SK-N-SH (cell line): ENCODE data around the gene FBXL7. TPM values are rescaled to one million over a fixed set of nuclear protein-coding genes. Genes with fewer than 3 reads are reported as not detected.
A peak's percentile ranks its signal among the peaks of the same experiment; 100 is the strongest.

Source experiments
- CTCF ChIA-PET: fragments of 300-600, 350-600 bp; formaldehyde crosslinking; extraction: SDS; loops from one replicate; lab custom pipeline; 2021; lab: Yijun Ruan, JAX
- POLR2A ChIA-PET: fragments of 350-600 bp; sonication (Branson Sonifier 250); formaldehyde crosslinking; extraction: SDS; loops from one replicate; lab custom pipeline; 2020; ENCODE audit warnings: antibody characterized with exemption, inconsistent platforms; lab: Yijun Ruan, JAX
- DNase-seq: peaks from one replicate; pipeline ENCODE4 v3.0.0; 2012
- H2AFZ ChIP-seq: fragments of 200-600 bp; sonication (generic); 2 replicates; pipeline ENCODE4 v1.8.1; 2016; ENCODE audit warnings: antibody characterized with exemption, mild to moderate bottlenecking, low read depth
- H3F3A ChIP-seq: fragments of 200-600 bp; sonication (generic); replicated peaks from 2 replicates; pipeline ENCODE3; 2016; ENCODE audit warnings: antibody characterized with exemption, mild to moderate bottlenecking; ENCODE audit not compliant: insufficient read depth
- H3K27ac ChIP-seq, 2 experiments: fragments of 200-500 bp in 1 of 2; fragments of 200-600 bp in 1 of 2; sonication (Bioruptor generic) in 1 of 2; sonication (generic), shearing (Covaris generic) in 1 of 2; 2 replicates each; pipeline versions ENCODE4 v1.5.1 to v1.6.1; 2014 to 2016; ENCODE audit warnings: low read depth in 2 of 2, inconsistent platforms in 1 of 2, low read length in 1 of 2, mild to moderate bottlenecking in 1 of 2, mixed read lengths in 1 of 2
- H3K27me3 ChIP-seq: fragments of 200-600 bp; sonication (generic), shearing (Covaris generic); 2 replicates; pipeline ENCODE4 v1.6.1; 2016; ENCODE audit warnings: mixed run types; ENCODE audit not compliant: insufficient read depth
- H3K36me3 ChIP-seq, 2 experiments: fragments of 200-500 bp in 1 of 2; fragments of 200-600 bp in 1 of 2; sonication (Bioruptor generic) in 1 of 2; sonication (generic) in 1 of 2; replicated peaks in 1 of 2; 2 replicates each; pipeline versions ENCODE3 to v1.5.1; 2014 to 2016; ENCODE audit warnings: low read length in 1 of 2, mild to moderate bottlenecking in 1 of 2; ENCODE audit not compliant: insufficient read depth in 2 of 2, control insufficient read depth in 1 of 2
- H3K4me1 ChIP-seq, 2 experiments: fragments of 200-500 bp in 1 of 2; fragments of 200-600 bp in 1 of 2; sonication (Bioruptor generic) in 1 of 2; sonication (generic), shearing (Covaris generic) in 1 of 2; 2 replicates each; pipeline versions ENCODE4 v1.5.1 to v1.6.1; 2014 to 2016; ENCODE audit warnings: low read depth in 1 of 2, low read length in 1 of 2, mixed run types in 1 of 2; ENCODE audit not compliant: insufficient read depth in 2 of 2, control insufficient read depth in 1 of 2
- H3K4me2 ChIP-seq: fragments of 200-600 bp; sonication (generic), shearing (Covaris generic); 2 replicates; pipeline ENCODE4 v1.6.1; 2017; ENCODE audit warnings: mixed run types
- H3K4me3 ChIP-seq, 2 experiments: fragments of 200-500 bp in 1 of 2; fragments of 200-600 bp in 1 of 2; sonication (Bioruptor generic) in 1 of 2; sonication (generic), shearing (Covaris generic) in 1 of 2; 2 replicates each; pipeline versions ENCODE4 v1.5.1 to v1.8.1; 2014 to 2016; ENCODE audit warnings: low read depth in 2 of 2, inconsistent platforms in 1 of 2, low read length in 1 of 2, mild to moderate bottlenecking in 1 of 2, mixed read lengths in 1 of 2, moderate library complexity in 1 of 2
- H3K79me2 ChIP-seq: fragments of 200-600 bp; sonication (generic); 2 replicates; pipeline ENCODE4 v1.8.1; 2017; ENCODE audit warnings: mild to moderate bottlenecking; ENCODE audit not compliant: insufficient read depth
- H3K9ac ChIP-seq: fragments of 200-600 bp; sonication (generic); 2 replicates; pipeline ENCODE4 v1.6.1; 2017; ENCODE audit warnings: mixed run types
- H3K9me2 ChIP-seq: fragments of 200-600 bp; sonication (generic); 2 replicates; pipeline ENCODE4 v1.6.1; 2017; ENCODE audit warnings: mixed run types
- H3K9me3 ChIP-seq: fragments of 200-600 bp; sonication (generic); 2 replicates; pipeline ENCODE4 v1.6.1; 2017; ENCODE audit warnings: mixed run types, mild to moderate bottlenecking, moderate library complexity
- H4K20me1 ChIP-seq: fragments of 200-600 bp; sonication (generic); 2 replicates; pipeline ENCODE4 v1.6.1; 2017; ENCODE audit warnings: mild to moderate bottlenecking, mixed run types; ENCODE audit not compliant: insufficient read depth
- CTCF ChIP-seq: fragments of 200-600 bp; sonication (generic); IDR thresholded peaks from 2 replicates; pipeline ENCODE4 v1.6.1; 2017; ENCODE audit warnings: antibody characterized with exemption, mild to moderate bottlenecking, moderate library complexity
- EZH2phosphoT487 ChIP-seq: fragments of 200-600 bp; sonication (generic); IDR thresholded peaks from 2 replicates; pipeline ENCODE4 v1.6.1; 2017; ENCODE audit warnings: low read depth, mixed run types, mild to moderate bottlenecking, antibody characterized with exemption, moderate library complexity, borderline replicate concordance
- FOXJ3 ChIP-seq: sonication (generic); formaldehyde crosslinking; IDR thresholded peaks from 2 replicates; pipeline ENCODE4 v1.5.1; 2020; ENCODE audit warnings: mild to moderate bottlenecking, missing genetic modification reagents
- FOXM1 ChIP-seq: IDR thresholded peaks from 2 replicates; pipeline ENCODE4 v1.4.0; 2012; ENCODE audit warnings: low read depth, mild to moderate bottlenecking
- JUND ChIP-seq: IDR thresholded peaks from 2 replicates; pipeline ENCODE4 v1.4.0; 2012
- NRF1 ChIP-seq: IDR thresholded peaks from 2 replicates; pipeline ENCODE4 v1.6.1; 2012; ENCODE audit warnings: low read depth, mild to moderate bottlenecking, low read length
- REST ChIP-seq: IDR thresholded peaks from 2 replicates; pipeline ENCODE4 v1.6.1; 2012; ENCODE audit warnings: mild to moderate bottlenecking, low read depth, low read length, moderate library complexity
- SIN3A ChIP-seq: IDR thresholded peaks from 2 replicates; pipeline ENCODE4 v1.6.1; 2012; ENCODE audit warnings: low read depth, mild to moderate bottlenecking, low read length, moderate library complexity, borderline replicate concordance
- USF2 ChIP-seq: fragments of 150-350 bp; IDR thresholded peaks from 2 replicates; pipeline ENCODE4 v1.6.1; 2017; ENCODE audit warnings: antibody characterized with exemption, low read length, low read depth, borderline replicate concordance
- ZBTB33 ChIP-seq: IDR thresholded peaks from 2 replicates; pipeline ENCODE4 v1.4.0; 2012; ENCODE audit warnings: low read depth, borderline replicate concordance
- WGBS: methylation state at CpG from one replicate; pipeline ENCODE4 v1.1.6; 2017; ENCODE audit warnings: low lambda C conversion rate; 5-methylcytosine and 5-hydroxymethylcytosine counted together
- polyA plus RNA-seq, 3 experiments: library from polyadenylated mRNA; depleted of rRNA; stranded (reverse); fragments of >200 nt; gene quantifications; 2 replicates each; pipeline ENCODE4 v1.2.3, GENCODE V29; 2012

FBXL7 gene
- polyA plus RNA-seq, 1 of the 3 experiments (the other 2 are of a cell fraction) = 7.0 TPM

- TF ChIP-seq FOXM1 = no peak
Measured at GRCh38 chr5:15731699-15732098, 231.7 kb downstream of the FBXL7 start (continued).

GRCh38 chr5:15734058-15734457, 234.1 kb downstream of the FBXL7 start:
- H4K20me1 ChIP-seq = no peaks in the 10 kb centered on the region

GRCh38 chr5:15737036-15737821, 237.2 kb downstream of the FBXL7 start:
- POLR2A ChIA-PET = no interaction called here
- no peak overlapping the region for H3K4me2 ChIP-seq
- H2AFZ ChIP-seq = no peak overlapping the region
- H3K4me3 ChIP-seq = no peak overlapping the region
- no peaks in the 10 kb centered on the region for H3K9me3 ChIP-seq
- H3K79me2 ChIP-seq = peaks cover 7% of the 10 kb centered on the region; the same call in 1 of the 2 replicates
- H4K20me1 ChIP-seq = no peaks in the 10 kb centered on the region
- H3K9ac ChIP-seq = no peak overlapping the region
- CTCF ChIA-PET = no interaction called here
- H3K36me3 ChIP-seq = peaks cover 0 to under 1% of the 10 kb centered on the region in 2 experiments
- 58% methylated on average over 8 of the region's 8 CpGs for WGBS
- peak overlapping the region in 1 of 2 experiments; percentile 65; a peak in 2 of 4 replicates for H3K27ac ChIP-seq
- DNase-seq = peak; percentile 76
- no peaks in the 10 kb centered on the region for H3K9me2 ChIP-seq
- no peaks in the 10 kb centered on the region for H3K27me3 ChIP-seq
- peaks cover 0 to 8% of the 10 kb centered on the region in 2 experiments; a peak in 2 of 4 replicates for H3K4me1 ChIP-seq
- no peaks in the 10 kb centered on the region for H3F3A ChIP-seq
- TF ChIP-seq CTCF (no peak), JUND (no peak), ZBTB33 (no peak), NRF1 (no peak), EZH2phosphoT487 (no peak), USF2 (no peak)

More at GRCh38 chr5:15734058-15734457, 234.1 kb downstream of the FBXL7 start:
- 93% methylated on average over 7 of the region's 7 CpGs for WGBS
- no peaks in the 10 kb centered on the region for H3F3A ChIP-seq
- H2AFZ ChIP-seq = no peak overlapping the region
- POLR2A ChIA-PET = no interaction called here
- TF ChIP-seq SIN3A = no peak
- TF ChIP-seq FOXJ3 (CRISPR knock-in tag) = no peak
- peak; percentile 79; the same call in 1 of the 2 replicates for TF ChIP-seq REST
- peaks cover 0 to 5% of the 10 kb centered on the region in 2 experiments for H3K36me3 ChIP-seq
- H3K27me3 ChIP-seq = no peaks in the 10 kb centered on the region
- H3K4me2 ChIP-seq = no peak overlapping the region
- no peaks in the 10 kb centered on the region for H3K79me2 ChIP-seq
- no peak for DNase-seq
- H3K4me1 ChIP-seq = peaks cover 0 to 8% of the 10 kb centered on the region in 2 experiments; a peak in 2 of 4 replicates
- CTCF ChIA-PET = no interaction called here
- no peaks in the 10 kb centered on the region for H3K9me2 ChIP-seq
- no peak overlapping the region for H3K4me3 ChIP-seq
- H3K9me3 ChIP-seq = no peaks in the 10 kb centered on the region
- H3K27ac ChIP-seq = no peak overlapping the region
- no peak overlapping the region for H3K9ac ChIP-seq
